Heart left ventricle (tissue), 16 donors: ENCODE data around the gene CLDN14. TPM values are rescaled to one million over a fixed set of nuclear protein-coding genes. Genes with fewer than 3 reads are reported as not detected.

Experiments
- ATAC-seq, 4 donors: fragments of 200-7000 bp; cut with Tn5 transposase; one replicate each; pipeline ENCODE4 v1.9.1; 2020 to 2022; ENCODE audit warnings: moderate library complexity in 4 of 4, mild to moderate bottlenecking in 3 of 4, moderate number of reproducible peaks in 1 of 4
- DNase-seq, 5 donors: peaks; one replicate each; pipeline ENCODE4 v3.0.0-alpha.2; 2020
- H3K27ac ChIP-seq, 12 donors: fragments of 200-600 bp; sonication (generic) in 4 of 12; one replicate each; pipeline versions ENCODE4 v1.5.0 to v1.8.0; 2016 to 2022; ENCODE audit warnings: mild to moderate bottlenecking in 2 of 12
- H3K27me3 ChIP-seq, 9 donors: fragments of 200-600 bp; sonication (generic) in 2 of 9; one replicate each; pipeline versions ENCODE4 v1.5.1 to v1.8.0; 2016 to 2022; ENCODE audit warnings: mild to moderate bottlenecking in 3 of 9
- H3K36me3 ChIP-seq, 9 donors: fragments of 200-600 bp; sonication (generic) in 2 of 9; one replicate each; pipeline versions ENCODE4 v1.5.0 to v1.8.0; 2018 to 2022; ENCODE audit warnings: mild to moderate bottlenecking in 2 of 9
- H3K4me1 ChIP-seq, 12 donors: fragments of 200-600 bp; sonication (generic) in 4 of 12; one replicate each; pipeline versions ENCODE4 v1.5.0 to v1.8.0; 2016 to 2022; ENCODE audit warnings: mild to moderate bottlenecking in 3 of 12
- H3K4me3 ChIP-seq, 12 donors: fragments of 200-600 bp; sonication (generic) in 4 of 12; one replicate each; pipeline versions ENCODE4 v1.5.0 to v1.8.0; 2017 to 2022; ENCODE audit warnings: mild to moderate bottlenecking in 9 of 12, moderate library complexity in 4 of 12
- H3K9me3 ChIP-seq, 12 donors: fragments of 200-600 bp; sonication (generic) in 4 of 12; one replicate each; pipeline versions ENCODE4 v1.5.0 to v1.8.0; 2016 to 2022; ENCODE audit warnings: mild to moderate bottlenecking in 1 of 12
- POLR2A ChIP-seq, 2 donors: fragments of 450-650 bp; IDR thresholded peaks; one replicate each; pipeline ENCODE4 v1.6.1; 2017; ENCODE audit warnings: antibody characterized with exemption in 2 of 2, mild to moderate bottlenecking in 2 of 2, moderate library complexity in 2 of 2
- WGBS, 4 donors: extraction: QIAGEN DNeasy Blood & Tissue Kit in 2 of 4; methylation state at CpG; one replicate each; pipeline versions ENCODE4 v1.1.5 to v1.1.7; 2013 to 2018; 5-methylcytosine and 5-hydroxymethylcytosine counted together
- intact Hi-C, 10 donors: fragments of 100-400 bp; cut with DNase I; formaldehyde crosslinking; loops; one replicate each; pipeline versions ENCODE4 v1.11.1 to v1.14.2; 2022
- polyA plus RNA-seq, 2 donors: library from polyadenylated mRNA; stranded (reverse); fragments of 200-250 nt; gene quantifications; one replicate each; pipeline ENCODE4 v1.2.3, GENCODE V29; 2013
- total RNA-seq, 9 donors: library from RNA; depleted of rRNA in 2 of 9; stranded (reverse); fragments of >200 nt in 2 of 9; fragmentation: NEBNext Ultra II Directional in 3 of 9; extraction: Animal tissue kit (Norgen Biotek cat#: 25700) in 3 of 9; gene quantifications; one replicate each; pipeline versions ENCODE4 v1.1.0 to v1.2.4, GENCODE V29; 2016 to 2023
- TF ChIP-seq, protein P1 (sequence below), 12 donors: fragments of 200-600 bp; sonication (generic) in 4 of 12; IDR thresholded peaks; one replicate each; pipeline versions ENCODE4 v1.5.0 to v1.8.0; 2018 to 2022; ENCODE audit warnings: antibody characterized with exemption in 12 of 12, mild to moderate bottlenecking in 5 of 12
- donor health status: ischemic (EF 13 %, LVEDD 7.1; RV severe dilation, severe dysfunction).
- donor health status: healthy with polysubstance abuse.
- donor health status: DM: no; HTN: yes; CAD: no.
- donor health status: DM: no; HTN: no; CAD: no.
- donor health status: ischemic (EF 25% LVEDD 6.9; RV normal size, moderate dysfunction).
- donor health status: ischemic (EF 25% LVEDD 5.7; RV mildly dilated, moderate dysfunction).
- donor health status: healthy.
- donor health status: DM: yes; HTN: yes; CAD: no.
- donor health status: ischemic (EF 35%, LVEDD 5.7; RV mildly dilated, moderate dysfunction).
- donor health status: nonischemic (EF 11% LVEDD 7.7; RV severe dilation, severe dysfunction).
- donor health status: DM: yes; HTN: yes; CAD: no.
- donor health status: PGD.
- donor health status: ischemic (EF 29% LVEDD 5.4; RV normal size, mild dysfunction).
- donor health status: nonischemic (EF 23%, LVEDD 6.1; RV moderate dilation, normal function).

The CLDN14 gene
- total and polyA plus RNA-seq, 11 donors: not detected

DNA sequence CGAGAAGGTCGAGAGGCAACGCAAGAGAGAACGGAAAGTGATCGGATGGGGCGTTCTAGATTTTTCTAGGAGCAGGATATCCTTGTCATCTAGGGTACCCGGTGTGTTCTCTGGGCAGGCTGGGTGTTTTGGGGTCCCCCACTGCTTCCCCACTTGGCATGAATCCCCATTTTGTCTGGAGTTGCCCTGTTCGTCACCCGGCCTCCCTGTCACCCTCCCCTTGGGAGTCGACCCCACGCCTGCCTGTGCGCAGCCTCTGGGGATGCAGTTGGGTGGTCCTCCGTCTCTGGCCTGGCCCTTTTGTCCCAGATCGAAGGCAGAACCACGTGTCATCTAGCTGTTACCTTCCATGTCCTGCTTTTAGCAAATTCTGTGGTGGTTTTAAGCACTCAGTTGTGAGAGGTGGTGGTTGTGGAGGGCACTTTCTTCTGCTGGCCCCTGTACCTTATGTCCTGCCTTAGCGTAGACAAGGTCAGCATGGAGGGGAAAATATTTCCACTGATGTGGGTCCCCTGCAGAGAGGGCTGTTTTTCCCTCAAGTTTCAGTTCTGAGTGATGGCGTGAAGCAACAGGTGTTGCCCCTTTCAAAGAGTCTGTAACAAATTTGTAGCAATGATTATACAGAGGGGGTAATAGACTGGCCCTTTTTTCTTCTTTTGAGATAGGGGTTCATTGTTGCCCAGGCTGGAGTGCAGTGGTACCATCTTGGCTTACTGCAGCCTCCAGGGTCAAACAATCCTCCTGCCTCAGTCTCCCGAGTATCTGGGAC is 59.2 kb downstream of the CLDN14 start:
- peak overlapping the region in 1 of 12 donors; percentile 9 for H3K27ac ChIP-seq
- ATAC-seq: no peak
- peaks cover 0 to 21% (median 7%) of the 10 kb centered on the region in 12 donors for H3K4me1 ChIP-seq
- intact Hi-C loops: loop anchor here in 7 of 10 donors (2.0 to 10.0 kb wide), 7 partner anchors 54 to 512 kb away; no protein-coding TSS in a partner anchor
- peaks cover 0 to 11% (median 2%) of the 10 kb centered on the region in 9 donors for H3K36me3 ChIP-seq
- no peak for DNase-seq
- WGBS, 4 donors: 89 to 93% (median 93%) methylated on average over 16 to 18 of the region's 18 CpGs
- no peaks in the 10 kb centered on the region for H3K9me3 ChIP-seq
- H3K4me3 ChIP-seq: no peak overlapping the region
- H3K27me3 ChIP-seq: no peaks in the 10 kb centered on the region
- no peak for TF ChIP-seq POLR2A (IDR thresholded peaks at IDR 0.05)
- TF ChIP-seq, protein P1, sequence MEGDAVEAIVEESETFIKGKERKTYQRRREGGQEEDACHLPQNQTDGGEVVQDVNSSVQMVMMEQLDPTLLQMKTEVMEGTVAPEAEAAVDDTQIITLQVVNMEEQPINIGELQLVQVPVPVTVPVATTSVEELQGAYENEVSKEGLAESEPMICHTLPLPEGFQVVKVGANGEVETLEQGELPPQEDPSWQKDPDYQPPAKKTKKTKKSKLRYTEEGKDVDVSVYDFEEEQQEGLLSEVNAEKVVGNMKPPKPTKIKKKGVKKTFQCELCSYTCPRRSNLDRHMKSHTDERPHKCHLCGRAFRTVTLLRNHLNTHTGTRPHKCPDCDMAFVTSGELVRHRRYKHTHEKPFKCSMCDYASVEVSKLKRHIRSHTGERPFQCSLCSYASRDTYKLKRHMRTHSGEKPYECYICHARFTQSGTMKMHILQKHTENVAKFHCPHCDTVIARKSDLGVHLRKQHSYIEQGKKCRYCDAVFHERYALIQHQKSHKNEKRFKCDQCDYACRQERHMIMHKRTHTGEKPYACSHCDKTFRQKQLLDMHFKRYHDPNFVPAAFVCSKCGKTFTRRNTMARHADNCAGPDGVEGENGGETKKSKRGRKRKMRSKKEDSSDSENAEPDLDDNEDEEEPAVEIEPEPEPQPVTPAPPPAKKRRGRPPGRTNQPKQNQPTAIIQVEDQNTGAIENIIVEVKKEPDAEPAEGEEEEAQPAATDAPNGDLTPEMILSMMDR (IDR thresholded peaks at IDR 0.05): no peak

DNA sequence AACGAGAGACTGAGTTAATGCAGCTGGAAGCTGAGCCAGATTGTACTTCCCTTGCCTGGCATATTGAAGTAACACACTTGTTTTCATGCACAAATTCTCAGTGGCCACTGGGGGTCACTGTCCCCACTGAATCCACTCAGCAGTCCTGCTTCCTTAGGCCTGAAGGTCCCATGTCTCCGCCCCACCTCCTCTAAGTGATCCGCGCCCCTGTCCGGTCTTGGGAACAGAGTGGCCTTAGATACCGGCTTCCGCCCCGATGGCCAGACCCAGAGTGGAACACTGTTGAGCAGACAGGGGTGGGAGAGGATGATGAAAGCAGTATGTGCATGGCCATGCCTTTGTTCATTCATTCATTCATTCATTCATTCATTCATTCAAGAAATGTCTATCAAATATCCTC is 59.9 kb downstream of the CLDN14 start:
- H3K4me1 ChIP-seq: peaks cover 0 to 21% (median 7%) of the 10 kb centered on the region in 12 donors
- intact Hi-C loops: loop anchor here in 7 of 10 donors (2.0 to 10.0 kb wide), 7 partner anchors 55 to 512 kb away; no protein-coding TSS in a partner anchor
- H3K36me3 ChIP-seq: peaks cover 0 to 12% (median 3%) of the 10 kb centered on the region in 9 donors
- H3K27ac ChIP-seq: peak overlapping the region in 1 of 12 donors; percentile 9
- H3K27me3 ChIP-seq: no peaks in the 10 kb centered on the region
- TF ChIP-seq POLR2A (IDR thresholded peaks at IDR 0.05): no peak
- TF ChIP-seq, protein P1 (IDR thresholded peaks at IDR 0.05): peak; percentile 68 to 90 (median 80)
- ATAC-seq (peak; percentile 87 to 95 (median 94)), DNase-seq (peak; percentile 81 to 93 (median 85))
- 1 to 9% (median 4%) methylated on average over 8 of the region's 8 CpGs for WGBS, 4 donors
- no peaks in the 10 kb centered on the region for H3K9me3 ChIP-seq
- no peak overlapping the region for H3K4me3 ChIP-seq

DNA sequence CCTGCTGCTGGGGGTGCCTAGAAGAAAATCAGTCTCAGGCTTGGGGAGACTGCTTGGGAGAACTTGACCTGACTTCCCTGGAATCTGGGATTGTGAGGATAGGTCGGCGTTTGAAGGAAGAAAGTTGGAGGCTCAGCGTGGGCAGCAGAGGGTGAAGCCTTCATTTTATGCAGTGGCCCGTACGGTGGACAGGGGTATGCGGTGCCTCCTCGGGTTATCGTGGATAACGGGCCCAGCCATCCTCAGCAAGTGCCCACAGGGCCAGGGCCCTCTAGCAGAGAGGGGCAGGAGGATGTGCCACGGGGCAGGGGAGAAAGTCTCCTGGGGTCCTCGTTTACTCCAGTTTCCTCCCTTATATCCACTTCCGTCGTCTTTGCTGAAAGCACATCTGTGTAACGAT is 60.7 kb downstream of the CLDN14 start:
- Histone ChIP-seq H3K27ac (no peak overlapping the region), H3K27me3 (no peaks in the 10 kb centered on the region), H3K36me3 (peaks cover 0 to 16% (median 3%) of the 10 kb centered on the region in 9 donors), H3K4me1 (peaks cover 0 to 21% (median 7%) of the 10 kb centered on the region in 12 donors), H3K9me3 (no peaks in the 10 kb centered on the region), H3K4me3 (no peak overlapping the region)
- intact Hi-C loops: no loop called here
- no peak for TF ChIP-seq POLR2A (IDR thresholded peaks at IDR 0.05)
- TF ChIP-seq, protein P1 (IDR thresholded peaks at IDR 0.05): no peak
- ATAC-seq: no peak
- 86 to 88% (median 87%) methylated on average over 14 of the region's 14 CpGs for WGBS, 4 donors
- no peak for DNase-seq

DNA sequence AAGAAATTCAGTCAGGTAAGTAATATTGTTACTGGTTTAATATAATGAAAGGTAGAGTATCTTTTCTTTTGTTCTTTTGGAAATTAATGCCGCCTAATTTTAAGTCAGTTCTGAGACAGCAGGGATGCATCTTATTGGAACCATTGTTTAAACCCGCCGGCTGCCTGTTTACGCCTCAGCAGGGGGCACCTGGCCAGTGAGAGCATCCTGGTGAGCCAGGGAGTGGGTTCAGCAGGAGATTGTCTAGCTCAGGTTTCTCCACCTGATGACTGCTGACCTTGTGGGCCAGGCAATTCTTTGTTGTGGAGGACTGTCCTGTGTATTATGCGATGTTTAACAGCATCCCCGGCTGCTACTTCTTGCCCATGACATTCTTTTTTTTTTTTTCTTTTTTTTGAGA is 64.5 kb downstream of the CLDN14 start:
- Histone ChIP-seq H3K27ac (no peak overlapping the region), H3K9me3 (no peaks in the 10 kb centered on the region), H3K36me3 (peaks cover 0 to 20% (median 3%) of the 10 kb centered on the region in 9 donors), H3K4me1 (peaks cover 0 to 8% (median 1%) of the 10 kb centered on the region in 12 donors), H3K4me3 (no peak overlapping the region), H3K27me3 (no peaks in the 10 kb centered on the region)
- no peak for ATAC-seq
- TF ChIP-seq, protein P1 (IDR thresholded peaks at IDR 0.05): no peak
- no peak for TF ChIP-seq POLR2A (IDR thresholded peaks at IDR 0.05)
- 93 to 96% (median 94%) methylated on average over 6 of the region's 6 CpGs for WGBS, 4 donors
- intact Hi-C loops: no loop called here
- no peak for DNase-seq
